Tibial nerve (tissue), 4 donors: ENCODE data around the gene SMYD3. TPM values are rescaled to one million over a fixed set of nuclear protein-coding genes. Genes with fewer than 3 reads are reported as not detected.

Source experiments
- DNase-seq, 2 donors: peaks; one replicate each; pipeline ENCODE4 v3.0.0-alpha.2; 2019; ENCODE audit warnings: low spot score in 2 of 2
- H3K27ac ChIP-seq, 4 donors: fragments of 200-600 bp; sonication (generic) in 3 of 4; one replicate each; pipeline ENCODE4 v1.5.1; 2017 to 2019; ENCODE audit warnings: mild to moderate bottlenecking in 1 of 4
- H3K27me3 ChIP-seq, 2 donors: fragments of 200-600 bp; sonication (generic) in 1 of 2; one replicate each; pipeline versions ENCODE4 v1.5.1 to v1.6.0; 2017 to 2019
- H3K36me3 ChIP-seq, 3 donors: fragments of 200-600 bp; sonication (generic); one replicate each; pipeline ENCODE4 v1.5.1; 2018 to 2019
- H3K4me1 ChIP-seq, 4 donors: fragments of 200-600 bp; sonication (generic) in 3 of 4; one replicate each; pipeline ENCODE4 v1.5.1; 2017 to 2019
- H3K4me3 ChIP-seq, 4 donors: fragments of 200-600 bp; sonication (generic) in 3 of 4; one replicate each; pipeline ENCODE4 v1.5.1; 2017 to 2019; ENCODE audit warnings: mild to moderate bottlenecking in 1 of 4, moderate library complexity in 1 of 4
- H3K9me3 ChIP-seq, 4 donors: fragments of 200-600 bp; sonication (generic) in 3 of 4; one replicate each; pipeline ENCODE4 v1.5.1; 2017 to 2019
- CTCF ChIP-seq, 5 experiments: fragments of 200-600 bp in 3 of 5; fragments of 450-650 bp in 2 of 5; sonication (generic) in 3 of 5; IDR thresholded peaks; one replicate each; pipeline ENCODE4 v1.5.1; 2016 to 2019; ENCODE audit warnings: antibody characterized with exemption in 5 of 5, mild to moderate bottlenecking in 3 of 5, moderate library complexity in 2 of 5
- EP300 ChIP-seq, 2 donors: sonication (generic); formaldehyde crosslinking; IDR thresholded peaks; one replicate each; pipeline ENCODE4 v1.6.1; 2017; ENCODE audit warnings: antibody characterized with exemption in 2 of 2, mild to moderate bottlenecking in 1 of 2
- POLR2A ChIP-seq, 2 donors: fragments of 450-650 bp; IDR thresholded peaks; one replicate each; pipeline ENCODE4 v1.6.1; 2017; ENCODE audit warnings: antibody characterized with exemption in 2 of 2, mild to moderate bottlenecking in 2 of 2, moderate library complexity in 2 of 2
- WGBS, 2 donors: methylation state at CpG; one replicate each; pipeline ENCODE4 v1.1.5; 2018; 5-methylcytosine and 5-hydroxymethylcytosine counted together
- total RNA-seq, 4 donors: library from RNA; depleted of rRNA; stranded (reverse); fragments of >200 nt; gene quantifications; one replicate each; pipeline ENCODE4 v1.1.0, GENCODE V29; 2016

The SMYD3 gene
- total RNA-seq, 4 donors from 2014 or later = 22.2 to 30.3 (median 27.0) TPM

- DNase-seq = no peak
- Histone ChIP-seq H3K9me3 (peaks cover 0 to 1% (median 0%) of the 10 kb centered on the region in 4 donors), H3K27ac (no peak overlapping the region), H3K36me3 (peaks cover 0 to 3% (median 0%) of the 10 kb centered on the region in 3 donors), H3K4me1 (no peaks in the 10 kb centered on the region), H3K27me3 (no peaks in the 10 kb centered on the region), H3K4me3 (no peak overlapping the region)
- TF ChIP-seq CTCF (IDR thresholded peaks at IDR 0.05) (no peak), POLR2A (IDR thresholded peaks at IDR 0.05) (no peak), EP300 (IDR thresholded peaks at IDR 0.05) (no peak)
- 86 to 89% methylated on average over 5 of the region's 5 CpGs for WGBS, 2 donors
These were observed 155.4 kb downstream of the SMYD3 start for GRCh38 chr1:246351721-246352120.

- WGBS, 2 donors = 86 to 88% methylated on average over 6 of the region's 6 CpGs
- no peak for TF ChIP-seq POLR2A (IDR thresholded peaks at IDR 0.05)
- TF ChIP-seq EP300 (IDR thresholded peaks at IDR 0.05) = no peak
- no peak for TF ChIP-seq CTCF (IDR thresholded peaks at IDR 0.05)
- H3K27ac ChIP-seq = no peak overlapping the region
- no peak for DNase-seq
- peaks cover 0 to 11% (median 0%) of the 10 kb centered on the region in 3 donors for H3K36me3 ChIP-seq
- no peaks in the 10 kb centered on the region for H3K4me1 ChIP-seq
- H3K27me3 ChIP-seq = no peaks in the 10 kb centered on the region
- H3K4me3 ChIP-seq = no peak overlapping the region
- no peaks in the 10 kb centered on the region for H3K9me3 ChIP-seq
These were observed 156.3 kb downstream of the SMYD3 start for GRCh38 chr1:246350745-246351144.

- H3K4me1 ChIP-seq = no peaks in the 10 kb centered on the region
- peaks cover 0 to 16% (median 0%) of the 10 kb centered on the region in 3 donors for H3K36me3 ChIP-seq
- no peak overlapping the region for H3K27ac ChIP-seq
- peaks cover 0 to 3% (median 0%) of the 10 kb centered on the region in 4 donors for H3K9me3 ChIP-seq
- no peak overlapping the region for H3K4me3 ChIP-seq
- H3K27me3 ChIP-seq = no peaks in the 10 kb centered on the region
- DNase-seq = no peak
- TF ChIP-seq POLR2A (IDR thresholded peaks at IDR 0.05) = no peak
- no peak for TF ChIP-seq EP300 (IDR thresholded peaks at IDR 0.05)
- TF ChIP-seq CTCF (IDR thresholded peaks at IDR 0.05) = no peak
- 91 to 95% methylated on average over 2 of the region's 2 CpGs for WGBS, 2 donors
These were observed 163.1 kb downstream of the SMYD3 start for GRCh38 chr1:246343937-246344336.

GRCh38 chr1:246343251-246343650 lies 163.8 kb downstream of the SMYD3 start:
- 83 to 91% methylated on average over 1 of the region's 1 CpG for WGBS, 2 donors

GRCh38 chr1:246338546-246338945 lies 168.5 kb downstream of the SMYD3 start:
- Histone ChIP-seq H3K27ac (no peak overlapping the region), H3K9me3 (no peaks in the 10 kb centered on the region), H3K4me1 (no peaks in the 10 kb centered on the region), H3K4me3 (no peak overlapping the region), H3K36me3 (peaks cover 0 to 3% (median 0%) of the 10 kb centered on the region in 3 donors), H3K27me3 (no peaks in the 10 kb centered on the region)
- TF ChIP-seq CTCF (IDR thresholded peaks at IDR 0.05) (no peak), EP300 (IDR thresholded peaks at IDR 0.05) (no peak), POLR2A (IDR thresholded peaks at IDR 0.05) (no peak)
- 84 to 89% methylated on average over 4 of the region's 4 CpGs for WGBS, 2 donors
- DNase-seq = no peak

More at GRCh38 chr1:246343251-246343650, 163.8 kb downstream of the SMYD3 start:
- Histone ChIP-seq H3K4me3 (no peak overlapping the region), H3K27ac (no peak overlapping the region), H3K36me3 (peaks cover 0 to 16% (median 0%) of the 10 kb centered on the region in 3 donors), H3K4me1 (no peaks in the 10 kb centered on the region), H3K27me3 (no peaks in the 10 kb centered on the region), H3K9me3 (peaks cover 0 to 3% (median 0%) of the 10 kb centered on the region in 4 donors)
- DNase-seq = no peak
- TF ChIP-seq CTCF (IDR thresholded peaks at IDR 0.05) = no peak
- TF ChIP-seq EP300 (IDR thresholded peaks at IDR 0.05) = no peak
- TF ChIP-seq POLR2A (IDR thresholded peaks at IDR 0.05) = no peak
